Right lung (tissue), 5 donors: ENCODE data around the gene CPED1. TPM values are rescaled to one million over a fixed set of nuclear protein-coding genes. Genes with fewer than 3 reads are reported as not detected.
"Not testable (repeated sequence)": the region's sequence is repeated elsewhere in the genome, so short reads cannot be mapped to it uniquely, and the experiment has no call there.

Experiments used
- DNase-seq, 2 donors: peaks; one replicate each; pipeline ENCODE4 v3.0.0-alpha.2; 2013
- polyA plus RNA-seq, 5 donors: library from polyadenylated mRNA; unstranded; fragments of 120-200 nt; gene quantifications; one replicate each; pipeline versions ENCODE4 v1.2.1 to v1.2.3, GENCODE V29; 2013; ENCODE audit warnings: inconsistent platforms in 1 of 5, low replicate concordance in 1 of 5; ENCODE audit not compliant: insufficient read length in 5 of 5, insufficient read depth in 1 of 5

The CPED1 gene
- polyA plus RNA-seq, 5 donors = 11.1 to 34.2 (median 25.8) TPM

DNA sequence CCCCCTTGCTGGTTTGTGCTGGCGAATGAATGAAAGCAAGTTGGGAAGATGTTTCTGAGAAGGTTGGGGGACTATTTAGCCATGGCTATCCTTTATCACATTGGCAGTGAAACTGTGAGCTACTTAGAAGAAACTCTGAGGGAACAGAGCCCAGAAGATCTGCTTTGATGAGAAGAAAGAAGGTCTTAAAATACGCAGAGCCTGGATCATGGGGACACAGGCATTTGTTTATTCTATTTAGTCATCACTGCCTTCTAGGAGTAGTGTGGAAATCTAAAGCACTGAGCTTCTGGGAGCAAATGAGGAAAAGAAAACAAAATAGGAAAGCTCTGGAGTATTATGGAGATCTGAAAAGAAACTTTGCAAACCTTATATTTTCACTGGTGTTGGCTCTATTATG is 28.5 kb downstream of the CPED1 start:
- DNase-seq = no peak

- no peak for DNase-seq
These were observed 29.1 kb downstream of the CPED1 start for GRCh38 chr7:121017586-121017985.

- no peak for DNase-seq
These were observed 30.5 kb downstream of the CPED1 start for GRCh38 chr7:121019018-121019417.

- DNase-seq = peak in 1 of 2 donors; percentile 55
These were observed 31.9 kb downstream of the CPED1 start for GRCh38 chr7:121020249-121020988.

DNA sequence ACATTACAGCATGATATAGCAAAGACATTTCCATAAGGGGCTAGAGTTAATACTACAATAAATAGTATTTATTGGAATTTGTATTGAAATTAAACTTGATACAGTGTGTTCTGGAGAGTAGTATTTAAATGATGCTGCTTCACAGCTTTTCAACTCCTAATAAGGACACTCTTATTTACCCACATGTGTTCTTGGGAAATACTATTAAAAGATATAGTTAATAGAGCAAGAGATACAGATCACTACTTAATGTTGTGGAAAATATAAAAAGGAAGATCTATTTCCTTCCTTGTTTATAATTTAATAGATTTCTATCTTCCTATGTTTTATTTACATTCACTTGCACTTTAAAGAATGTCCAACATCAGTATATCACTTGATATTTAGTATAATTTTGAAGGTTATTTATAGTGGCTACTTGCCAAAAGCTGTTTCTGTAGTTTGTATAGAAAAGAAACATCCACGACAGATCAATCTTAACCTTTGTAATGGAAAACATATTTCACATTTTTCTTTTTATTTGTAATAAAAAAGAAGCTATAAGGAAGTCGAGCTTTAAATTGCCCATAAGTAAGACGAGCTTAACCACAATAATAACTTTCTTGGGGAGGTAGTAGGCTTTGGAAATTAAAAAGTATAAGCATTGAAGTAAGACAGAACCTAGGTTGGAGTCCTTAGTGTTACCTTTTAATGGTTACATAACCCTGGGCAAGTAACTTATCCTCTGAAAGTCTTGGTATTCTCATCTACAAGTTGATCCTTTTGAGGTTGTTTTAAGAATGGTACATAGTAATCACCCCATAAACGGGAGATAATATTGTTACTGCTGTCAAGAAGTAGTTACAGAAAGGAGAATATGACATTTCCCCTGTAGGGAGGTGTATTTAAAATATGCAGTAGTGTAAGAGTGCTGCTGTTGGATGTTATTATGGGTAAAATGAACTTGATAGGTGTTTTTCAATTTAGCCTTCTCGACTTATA is 32.8 kb downstream of the CPED1 start:
- DNase-seq = no peak

DNA sequence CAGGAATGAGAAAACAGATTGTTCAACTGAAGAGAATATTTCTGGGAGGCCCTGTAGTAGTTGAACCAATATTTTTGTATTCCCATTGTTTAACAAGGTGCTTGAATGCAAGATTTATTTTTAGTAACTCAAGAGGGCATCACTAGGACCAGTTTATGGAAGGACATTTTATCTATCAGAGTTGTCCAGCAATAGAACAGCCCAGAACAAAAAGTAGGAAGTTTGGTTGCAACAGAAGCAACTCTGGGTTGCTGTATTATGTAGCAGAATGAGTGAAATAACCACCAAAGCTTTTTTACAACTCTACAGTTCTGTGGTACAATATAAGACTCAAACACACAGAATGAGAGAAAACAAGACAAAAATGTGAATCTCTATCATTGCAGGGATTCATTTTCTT is 34.7 kb downstream of the CPED1 start:
- DNase-seq = no peak

GRCh38 chr7:121023683-121024511 is 35.4 kb downstream of the CPED1 start:
- no peak for DNase-seq

- no peak for DNase-seq
These were observed 36.1 kb downstream of the CPED1 start for GRCh38 chr7:121024611-121025010.

GRCh38 chr7:121026159-121026558 is 37.6 kb downstream of the CPED1 start:
- DNase-seq = no peak

DNA sequence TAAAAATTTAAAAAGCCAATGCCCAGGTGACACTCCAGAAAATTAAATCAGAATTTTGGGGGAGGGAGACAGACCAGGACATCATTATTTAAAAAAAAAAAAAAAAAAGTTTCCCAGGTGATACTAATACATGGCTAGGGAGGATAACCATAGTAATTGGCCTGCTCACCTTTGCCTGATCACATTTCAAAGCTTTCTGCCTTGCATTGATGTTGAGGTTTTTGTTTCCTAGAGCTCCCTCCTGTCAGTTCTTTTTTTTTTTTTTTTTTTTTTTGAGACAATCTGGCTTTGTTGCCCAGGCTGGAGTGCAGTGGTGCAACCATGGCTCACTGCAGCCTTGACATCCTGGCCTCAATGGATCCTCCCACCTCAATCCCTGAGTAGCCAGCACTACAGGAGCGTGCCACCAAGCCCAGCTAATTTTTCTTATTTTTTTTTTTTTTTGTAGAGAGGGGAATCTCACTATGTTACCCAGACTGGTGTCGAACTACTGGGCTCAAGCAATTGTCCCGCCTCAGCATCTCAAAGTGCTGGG is 38.1 kb downstream of the CPED1 start:
- no peak for DNase-seq

GRCh38 chr7:121027761-121028669 is 39.5 kb downstream of the CPED1 start:
- DNase-seq = no peak

DNA sequence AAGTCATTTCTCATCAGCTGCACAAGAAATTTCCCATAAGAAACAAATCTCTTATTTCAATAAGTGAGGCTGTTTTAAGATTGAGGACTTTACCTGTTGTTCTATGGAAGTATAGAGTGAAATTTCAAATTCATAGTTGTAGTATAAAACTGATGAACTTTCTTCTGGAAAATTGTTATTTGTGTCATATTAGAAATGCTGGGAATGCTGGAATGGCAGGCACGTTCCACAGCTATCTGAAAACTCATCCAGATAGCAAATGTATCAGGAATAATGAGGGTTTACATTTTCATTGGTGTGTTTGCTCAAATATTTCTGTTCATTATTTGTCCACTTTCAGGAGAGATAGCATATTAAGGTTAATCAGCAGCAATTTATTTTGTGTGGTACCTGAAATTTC is 40.8 kb downstream of the CPED1 start:
- no peak for DNase-seq

DNA sequence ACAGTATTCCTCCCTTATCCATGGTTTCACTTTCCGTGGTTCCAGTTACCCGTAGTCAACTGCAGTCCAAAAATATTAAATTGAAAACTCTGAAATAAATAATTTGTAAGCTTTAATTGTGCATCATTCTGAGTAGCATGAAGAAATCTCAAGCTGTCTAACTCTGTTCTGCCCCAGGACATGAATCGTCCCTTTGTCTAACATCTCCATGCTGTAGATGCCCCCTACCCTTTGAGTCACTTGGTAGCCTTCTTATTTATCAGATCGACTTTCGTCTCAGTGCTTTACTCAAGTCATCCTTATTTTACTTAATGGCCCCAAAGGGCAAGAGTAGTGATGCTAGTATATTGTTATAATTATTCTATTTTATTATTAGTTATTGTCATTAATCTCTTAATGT is 41.8 kb downstream of the CPED1 start:
- DNase-seq = no peak

GRCh38 chr7:121032645-121033460 is 44.3 kb downstream of the CPED1 start:
- DNase-seq = no peak

DNA sequence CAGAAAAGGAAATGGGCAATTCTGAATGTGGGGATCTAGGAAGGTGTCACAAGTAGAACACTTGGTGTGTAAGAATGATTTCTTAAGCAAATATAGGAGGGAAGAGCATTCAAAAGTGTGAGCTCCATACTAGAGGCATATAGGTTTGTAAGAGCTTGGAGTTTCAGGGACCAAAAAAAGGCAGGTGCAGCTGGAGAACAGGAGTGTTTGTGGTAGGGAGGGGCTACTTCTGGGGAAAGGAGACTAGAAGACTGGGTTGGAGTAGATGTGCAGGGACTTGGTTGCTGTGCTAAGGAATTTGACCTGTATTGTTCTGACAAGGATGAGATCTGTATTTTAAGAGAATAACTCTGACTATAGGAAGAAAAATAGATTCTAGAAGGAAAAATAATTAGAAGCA is 46.4 kb downstream of the CPED1 start:
- DNase-seq = no peak

DNA sequence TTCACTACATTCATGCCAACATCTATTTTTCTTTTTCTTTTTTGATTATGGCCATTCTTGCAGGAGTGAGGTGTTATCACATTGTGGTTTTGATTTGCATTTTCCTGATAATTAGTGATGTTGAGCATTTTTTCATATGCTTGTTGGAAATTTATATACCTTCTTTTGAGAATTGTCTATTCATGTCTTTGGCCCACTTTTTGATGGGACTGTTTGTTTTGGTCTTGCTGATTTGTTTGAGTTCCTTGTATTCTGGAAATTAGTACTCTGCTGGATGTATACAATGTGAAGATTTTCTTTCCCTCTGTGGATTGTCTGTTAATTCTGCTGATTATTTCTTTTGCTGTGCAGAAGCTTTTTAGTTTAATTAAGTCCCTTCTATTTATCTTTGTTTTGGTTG is 48.3 kb downstream of the CPED1 start:
- DNase-seq = not testable (repeated sequence)

DNA sequence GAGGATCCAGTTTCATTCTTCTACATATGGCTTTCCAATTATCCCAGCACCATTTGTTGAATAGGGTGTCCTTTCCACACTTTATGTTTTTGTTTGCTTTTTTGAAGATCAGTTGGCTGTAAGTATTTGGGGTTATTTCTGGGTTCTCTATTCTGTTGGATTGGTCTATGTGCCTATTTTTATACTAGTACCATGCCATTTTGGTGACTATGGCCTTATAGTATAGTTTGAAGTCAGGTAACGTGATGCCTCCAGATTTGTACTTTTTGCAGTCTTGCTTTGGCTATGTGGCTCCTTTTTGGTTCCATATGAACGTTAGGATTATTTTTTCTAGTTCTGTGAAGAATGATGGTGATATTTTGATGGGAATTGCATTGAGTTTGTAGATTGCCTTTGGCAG is 48.8 kb downstream of the CPED1 start:
- not testable (repeated sequence) for DNase-seq

GRCh38 chr7:121037957-121038716 is 49.6 kb downstream of the CPED1 start:
- DNase-seq = no peak
